Osteocyte (in vitro differentiated cells): ENCODE results near the gene CARTPT. TPM values are rescaled to one million over a fixed set of nuclear protein-coding genes. Genes with fewer than 3 reads are reported as not detected.

ENCODE experiments used
- DNase-seq: peaks from one replicate; pipeline ENCODE4 v3.0.0; 2021; ENCODE audit warnings: mixed read lengths; ENCODE audit not compliant: unreplicated experiment; ENCODE audit errors: extremely low spot score
- H3K27ac Mint-ChIP-seq: one replicate; pipeline ENCODE4 v1.8.0; 2021; ENCODE audit warnings: mild to moderate bottlenecking, mixed read lengths; ENCODE audit not compliant: unreplicated experiment
- H3K27me3 Mint-ChIP-seq: one replicate; pipeline ENCODE4 v1.8.0; 2021; ENCODE audit warnings: mixed read lengths; ENCODE audit not compliant: unreplicated experiment
- H3K36me3 Mint-ChIP-seq: one replicate; pipeline ENCODE4 v1.8.0; 2021; ENCODE audit warnings: mixed read lengths; ENCODE audit not compliant: unreplicated experiment
- H3K4me1 Mint-ChIP-seq: one replicate; pipeline ENCODE4 v1.8.0; 2021; ENCODE audit warnings: mixed read lengths; ENCODE audit not compliant: unreplicated experiment
- H3K4me3 Mint-ChIP-seq: one replicate; pipeline ENCODE4 v1.8.0; 2021; ENCODE audit warnings: mild to moderate bottlenecking, moderate library complexity, mixed read lengths; ENCODE audit not compliant: unreplicated experiment
- H3K9me3 Mint-ChIP-seq: one replicate; pipeline ENCODE4 v1.8.0; 2021; ENCODE audit warnings: mixed read lengths; ENCODE audit not compliant: unreplicated experiment
- CTCF ChIP-seq: fragments of 200-600 bp; sonication (generic); IDR thresholded peaks from 2 replicates; pipeline ENCODE4 v1.5.0; 2021; ENCODE audit warnings: antibody characterized with exemption, mild to moderate bottlenecking, moderate library complexity
- long read RNA-seq: library from polyadenylated mRNA; unstranded; transcript quantifications from one replicate; pipeline ENCODE4 v2.0.0, GENCODE V29; 2021
- total RNA-seq: library from RNA; stranded (reverse); gene quantifications from 2 replicates; pipeline ENCODE4 v1.2.1, GENCODE V29; 2021

The CARTPT gene
- total RNA-seq, result not detected in 2 replicates
- long read RNA-seq, result 0 reads

GRCh38 chr5:71719063-71719964 is at the start of gene CARTPT:
Gene CARTPT (plus strand): TSS chr5:71719275. CDS start chr5:71719294, 19 bp downstream.
- Mint-ChIP-seq H3K27ac (no peak within 1 kb of the TSS), H3K9me3 (no peaks in the 10 kb centered on the region), H3K36me3 (no peaks in the 10 kb centered on the region), H3K4me3 (no peak within 1 kb of the TSS), H3K27me3 (peaks cover 83% of the 10 kb centered on the region), H3K4me1 (peaks cover 1% of the 10 kb centered on the region)
- TF ChIP-seq CTCF, result no peak
- DNase-seq, result no peak

DNA sequence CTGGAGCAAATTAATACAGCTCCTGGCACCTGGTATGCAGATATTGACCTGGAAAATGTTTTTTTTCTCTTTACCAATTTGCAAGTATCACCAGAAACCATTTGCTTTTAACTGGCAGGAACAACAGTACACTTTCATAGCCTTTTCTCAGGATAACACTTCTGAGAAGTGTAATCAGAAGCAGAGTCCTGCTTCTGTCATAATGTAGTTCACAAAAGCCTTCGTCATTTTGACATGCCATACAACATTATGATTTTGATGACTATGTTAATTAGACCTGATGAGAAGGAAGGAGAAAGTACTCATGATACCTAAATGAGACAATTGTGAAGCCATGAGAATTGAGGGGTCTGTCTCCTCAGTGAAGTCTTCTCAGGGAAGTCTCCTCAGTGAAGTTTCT is 41.1 kb upstream of the CARTPT start:
- H3K4me1 Mint-ChIP-seq, result no peaks in the 10 kb centered on the region
- no peak overlapping the region for H3K27ac Mint-ChIP-seq
- no peak for TF ChIP-seq CTCF
- H3K36me3 Mint-ChIP-seq, result no peaks in the 10 kb centered on the region
- no peaks in the 10 kb centered on the region for H3K9me3 Mint-ChIP-seq
- no peak overlapping the region for H3K4me3 Mint-ChIP-seq
- peaks cover 74% of the 10 kb centered on the region for H3K27me3 Mint-ChIP-seq
- no peak for DNase-seq

GRCh38 chr5:71679714-71680113 is 39.4 kb upstream of the CARTPT start:
- peaks cover 2% of the 10 kb centered on the region for H3K9me3 Mint-ChIP-seq
- no peak for TF ChIP-seq CTCF
- peaks cover 13% of the 10 kb centered on the region for H3K4me1 Mint-ChIP-seq
- H3K36me3 Mint-ChIP-seq, result no peaks in the 10 kb centered on the region
- no peak for DNase-seq
- H3K27me3 Mint-ChIP-seq, result peaks cover 68% of the 10 kb centered on the region
- H3K27ac Mint-ChIP-seq, result no peak overlapping the region
- H3K4me3 Mint-ChIP-seq, result no peak overlapping the region

DNA sequence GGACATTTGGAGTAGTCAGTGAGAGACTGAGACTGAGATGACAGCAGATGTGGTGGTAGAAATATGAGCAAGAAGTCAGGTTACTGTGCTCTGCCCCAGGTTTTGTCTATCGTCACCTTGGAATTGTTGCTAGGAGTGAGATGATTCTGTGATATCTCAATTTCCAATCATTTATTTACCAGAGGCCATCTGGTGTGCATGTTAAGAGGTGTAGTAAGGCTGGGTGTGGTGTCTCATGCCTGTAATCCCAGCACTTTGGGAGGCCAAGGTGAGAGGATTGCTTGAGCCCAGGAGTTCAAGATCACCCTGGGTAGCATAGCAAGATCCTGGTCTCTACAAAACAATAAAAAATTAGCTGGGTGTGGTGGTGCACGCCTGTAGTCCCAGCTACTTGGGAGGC is 38.6 kb upstream of the CARTPT start:
- H3K36me3 Mint-ChIP-seq, result no peaks in the 10 kb centered on the region
- H3K9me3 Mint-ChIP-seq, result peaks cover 9% of the 10 kb centered on the region
- no peak overlapping the region for H3K4me3 Mint-ChIP-seq
- no peak for TF ChIP-seq CTCF
- no peak for DNase-seq
- H3K27me3 Mint-ChIP-seq, result peaks cover 70% of the 10 kb centered on the region
- peaks cover 13% of the 10 kb centered on the region for H3K4me1 Mint-ChIP-seq
- no peak overlapping the region for H3K27ac Mint-ChIP-seq

GRCh38 chr5:71681296-71681695 is 37.8 kb upstream of the CARTPT start:
- Mint-ChIP-seq H3K4me1 (peaks cover 13% of the 10 kb centered on the region), H3K4me3 (no peak overlapping the region), H3K9me3 (peaks cover 17% of the 10 kb centered on the region), H3K27ac (no peak overlapping the region), H3K27me3 (peaks cover 70% of the 10 kb centered on the region), H3K36me3 (no peaks in the 10 kb centered on the region)
- DNase-seq, result no peak
- no peak for TF ChIP-seq CTCF
